GM12891 (cell line): ENCODE results near the gene FSD1.
"Not testable (repeated sequence)": the region's sequence is repeated elsewhere in the genome, so short reads cannot be mapped to it uniquely, and the experiment has no call there.

Source experiments
- DNase-seq: peaks from one replicate; pipeline ENCODE4 v3.0.0; 2011; ENCODE audit warnings: low spot score; ENCODE audit not compliant: insufficient read length
- FAIRE-seq: peaks from 2 replicates; lab custom pipeline; 2011; peaks lifted over from hg19 to GRCh38; lab: Jason Lieb, UNC
- PAX5 ChIP-seq: IDR thresholded peaks from 2 replicates; pipeline ENCODE4 v1.6.1; 2011; ENCODE audit warnings: low read length, moderate library complexity, mild to moderate bottlenecking; ENCODE audit not compliant: insufficient read depth, severe bottlenecking
- POLR2A ChIP-seq: IDR thresholded peaks from 2 replicates; pipeline ENCODE4 v1.6.1; 2011; ENCODE audit warnings: low read depth, low read length, control low read depth
- POLR2AphosphoS5 ChIP-seq: IDR thresholded peaks from 2 replicates; pipeline ENCODE4 v1.6.1; 2011; ENCODE audit warnings: low read depth, low read length, control low read depth
- POU2F2 ChIP-seq: IDR thresholded peaks from 2 replicates; pipeline ENCODE4 v1.6.1; 2011; ENCODE audit warnings: low read depth, mild to moderate bottlenecking, control low read depth, low read length, moderate library complexity
- SPI1 ChIP-seq: IDR thresholded peaks from 2 replicates; pipeline ENCODE4 v1.6.1; 2011; ENCODE audit warnings: low read depth, low read length, control low read depth
- TAF1 ChIP-seq: IDR thresholded peaks from 2 replicates; pipeline ENCODE4 v1.6.1; 2011; ENCODE audit warnings: low read depth, low read length, control low read depth

FSD1 gene

GRCh38 chr19:4268816-4269430 is 35.5 kb upstream of the FSD1 start:
- FAIRE-seq = no peak
- TF ChIP-seq TAF1 = no peak
- no peak for TF ChIP-seq PAX5
- TF ChIP-seq POLR2A = no peak
- TF ChIP-seq POLR2AphosphoS5 = no peak
- no peak for TF ChIP-seq SPI1
- no peak for TF ChIP-seq POU2F2
- DNase-seq = no peak

- no peak for DNase-seq
- TF ChIP-seq POLR2A = no peak
- no peak for TF ChIP-seq POU2F2
- no peak for TF ChIP-seq PAX5
- TF ChIP-seq TAF1 = no peak
- no peak for TF ChIP-seq SPI1
- no peak for TF ChIP-seq POLR2AphosphoS5
- FAIRE-seq = no peak
These were observed 31.5 kb upstream of the FSD1 start for GRCh38 chr19:4272894-4273293.

- not testable (repeated sequence) for DNase-seq, FAIRE-seq
These were observed 30.1 kb upstream of the FSD1 start for GRCh38 chr19:4274321-4274686.

GRCh38 chr19:4277191-4277696 is 27.2 kb upstream of the FSD1 start:
- no peak for DNase-seq
- TF ChIP-seq PAX5 = no peak
- no peak for TF ChIP-seq POLR2AphosphoS5
- no peak for TF ChIP-seq TAF1
- TF ChIP-seq POLR2A = no peak
- no peak for TF ChIP-seq SPI1
- TF ChIP-seq POU2F2 = no peak
- FAIRE-seq = no peak

- FAIRE-seq = no peak
- no peak for DNase-seq
- no peak for TF ChIP-seq POLR2A
These were observed 26.4 kb upstream of the FSD1 start for GRCh38 chr19:4278010-4278409.

GRCh38 chr19:4278419-4279266 is 25.8 kb upstream of the FSD1 start, which contains the start of gene SHD:
SHD (plus strand) TSS chr19:4279266; CDS start chr19:4280064, 798 bp downstream.
- no peak for TF ChIP-seq TAF1
- TF ChIP-seq POLR2AphosphoS5 = no peak
- TF ChIP-seq PAX5 = no peak
- no peak for TF ChIP-seq POU2F2
- FAIRE-seq = no peak
- no peak for DNase-seq

GRCh38 chr19:4279267-4279529 is 25.2 kb upstream of the FSD1 start:
- DNase-seq (no peak), FAIRE-seq (no peak)
- TF ChIP-seq TAF1 (no peak), SPI1 (no peak), PAX5 (no peak), POU2F2 (no peak), POLR2AphosphoS5 (no peak), POLR2A (no peak)

GRCh38 chr19:4279530-4280422 is 24.6 kb upstream of the FSD1 start:
- FAIRE-seq (no peak), DNase-seq (no peak)
- TF ChIP-seq TAF1 (no peak), PAX5 (no peak), SPI1 (no peak), POLR2AphosphoS5 (no peak), POU2F2 (no peak), POLR2A (no peak)

- TF ChIP-seq TAF1 = no peak
- TF ChIP-seq POU2F2 = no peak
- TF ChIP-seq PAX5 = no peak
- no peak for TF ChIP-seq SPI1
- TF ChIP-seq POLR2A = no peak
- no peak for TF ChIP-seq POLR2AphosphoS5
- DNase-seq (no peak), FAIRE-seq (no peak)
These were observed 20.0 kb upstream of the FSD1 start for GRCh38 chr19:4284176-4284958.
